ENCODE measurements around the gene NSUN2. TPM values are rescaled to one million over a fixed set of nuclear protein-coding genes. Genes with fewer than 3 reads are reported as not detected.

The NSUN2 gene
- total and polyA plus RNA-seq, 9 donors, result 33.5 to 52.1 (median 39.3) TPM

- intact Hi-C loops (cut with DNase I), result no loop called here
- Histone ChIP-seq H3K36me3 (no peaks in the 10 kb centered on the region), H3K4me3 (no peak overlapping the region), H3K4me1 (ENCODE audit: insufficient read depth) (no peaks in the 10 kb centered on the region), H3K27me3 (no peaks in the 10 kb centered on the region), H3K9me3 (no peaks in the 10 kb centered on the region), H3K27ac (no peak overlapping the region)
- WGBS, 3 donors, result 76 to 80% (median 79%) methylated on average over 6 of the region's 6 CpGs
- DNase-seq, result no peak
- TF ChIP-seq EP300 (IDR thresholded peaks at IDR 0.05) (no peak), CTCF (IDR thresholded peaks at IDR 0.05) (no peak), POLR2A (IDR thresholded peaks at IDR 0.05) (no peak)
Measured at GRCh38 chr5:6568889-6569288, 64.0 kb downstream of the NSUN2 start.

GRCh38 chr5:6568383-6568782 is 64.5 kb downstream of the NSUN2 start:
- intact Hi-C loops (cut with DNase I), result no loop called here
- no peaks in the 10 kb centered on the region for H3K9me3 ChIP-seq
- no peaks in the 10 kb centered on the region for H3K36me3 ChIP-seq
- no peak overlapping the region for H3K4me3 ChIP-seq
- H3K27me3 ChIP-seq, result no peaks in the 10 kb centered on the region
- TF ChIP-seq EP300 (IDR thresholded peaks at IDR 0.05) (no peak), CTCF (IDR thresholded peaks at IDR 0.05) (no peak), POLR2A (IDR thresholded peaks at IDR 0.05) (no peak)
- no peaks in the 10 kb centered on the region for H3K4me1 ChIP-seq (ENCODE audit: insufficient read depth)
- DNase-seq, result no peak
- no peak overlapping the region for H3K27ac ChIP-seq
- 53 to 69% (median 65%) methylated on average over 6 of the region's 6 CpGs for WGBS, 3 donors

DNA sequence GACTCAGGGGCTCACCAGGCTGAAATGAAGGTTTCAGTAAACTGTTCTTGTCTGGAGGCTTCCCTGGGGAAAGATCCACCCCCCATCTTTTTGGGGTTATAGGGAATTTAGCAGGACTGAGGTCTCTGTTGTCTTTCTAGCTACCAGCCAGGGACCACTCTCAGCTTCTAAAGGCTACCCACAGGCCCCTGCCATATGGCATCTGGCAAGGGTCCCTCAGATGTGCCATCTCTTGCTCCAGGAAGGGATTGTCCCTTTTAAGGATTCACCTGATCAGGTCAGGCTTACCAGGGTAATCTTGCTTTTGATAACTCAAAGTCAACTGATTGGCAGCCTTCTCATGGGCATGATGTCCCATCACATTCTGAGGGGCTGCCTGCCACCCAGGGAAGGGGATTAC is 65.0 kb downstream of the NSUN2 start:
- no peaks in the 10 kb centered on the region for H3K9me3 ChIP-seq
- H3K27ac ChIP-seq, result no peak overlapping the region
- intact Hi-C loops (cut with DNase I), result no loop called here
- no peak for DNase-seq
- H3K36me3 ChIP-seq, result no peaks in the 10 kb centered on the region
- no peak overlapping the region for H3K4me3 ChIP-seq
- TF ChIP-seq POLR2A (IDR thresholded peaks at IDR 0.05) (no peak), CTCF (IDR thresholded peaks at IDR 0.05) (no peak), EP300 (IDR thresholded peaks at IDR 0.05) (no peak)
- no peaks in the 10 kb centered on the region for H3K27me3 ChIP-seq
- no peaks in the 10 kb centered on the region for H3K4me1 ChIP-seq (ENCODE audit: insufficient read depth)

GRCh38 chr5:6567068-6567467 is 65.8 kb downstream of the NSUN2 start:
- Histone ChIP-seq H3K36me3 (no peaks in the 10 kb centered on the region), H3K4me1 (ENCODE audit: insufficient read depth) (no peaks in the 10 kb centered on the region), H3K4me3 (no peak overlapping the region), H3K27me3 (no peaks in the 10 kb centered on the region), H3K9me3 (no peaks in the 10 kb centered on the region), H3K27ac (no peak overlapping the region)
- no peak for TF ChIP-seq POLR2A (IDR thresholded peaks at IDR 0.05)
- no peak for TF ChIP-seq EP300 (IDR thresholded peaks at IDR 0.05)
- no peak for TF ChIP-seq CTCF (IDR thresholded peaks at IDR 0.05)
- DNase-seq, result no peak
- intact Hi-C loops (cut with DNase I), result no loop called here
- 60 to 70% (median 70%) methylated on average over 4 of the region's 4 CpGs for WGBS, 3 donors

DNA sequence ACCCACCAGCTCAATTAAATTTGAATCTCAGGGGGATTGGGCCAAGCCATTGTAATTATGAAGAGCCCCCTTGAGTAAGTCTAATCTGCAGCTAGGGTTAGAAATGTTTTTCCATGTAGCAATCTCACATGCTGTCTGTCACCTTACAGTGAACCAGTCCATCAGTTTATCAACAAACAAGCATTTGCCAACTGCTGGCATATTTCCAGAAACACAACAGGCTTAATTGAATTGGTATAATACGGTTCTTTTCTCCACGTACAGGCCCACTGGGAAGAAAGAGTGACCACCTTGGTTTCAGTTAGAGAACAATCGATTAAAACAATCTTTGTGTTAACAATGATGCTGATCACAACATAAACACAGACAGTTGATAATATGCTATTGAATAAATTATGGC is 67.4 kb downstream of the NSUN2 start:
- 88 to 90% (median 89%) methylated on average over 3 of the region's 3 CpGs for WGBS, 3 donors

More for the DNA sequence above, 67.4 kb downstream of the NSUN2 start:
- Histone ChIP-seq H3K9me3 (no peaks in the 10 kb centered on the region), H3K4me1 (ENCODE audit: insufficient read depth) (no peaks in the 10 kb centered on the region), H3K27ac (no peak overlapping the region), H3K36me3 (no peaks in the 10 kb centered on the region), H3K27me3 (no peaks in the 10 kb centered on the region), H3K4me3 (no peak overlapping the region)
- no peak for DNase-seq
- TF ChIP-seq EP300 (IDR thresholded peaks at IDR 0.05) (no peak), CTCF (IDR thresholded peaks at IDR 0.05) (no peak), POLR2A (IDR thresholded peaks at IDR 0.05) (no peak)
- intact Hi-C loops (cut with DNase I), result no loop called here

Data from ovary (tissue), 9 donors.